Measurements from ENCODE around the gene CTSW. TPM values are rescaled to one million over a fixed set of nuclear protein-coding genes. Genes with fewer than 3 reads are reported as not detected.

The CTSW gene
- total RNA-seq, 4 donors from 2014 or later = 0.67 to 7.6 (median 2.7) TPM

DNA sequence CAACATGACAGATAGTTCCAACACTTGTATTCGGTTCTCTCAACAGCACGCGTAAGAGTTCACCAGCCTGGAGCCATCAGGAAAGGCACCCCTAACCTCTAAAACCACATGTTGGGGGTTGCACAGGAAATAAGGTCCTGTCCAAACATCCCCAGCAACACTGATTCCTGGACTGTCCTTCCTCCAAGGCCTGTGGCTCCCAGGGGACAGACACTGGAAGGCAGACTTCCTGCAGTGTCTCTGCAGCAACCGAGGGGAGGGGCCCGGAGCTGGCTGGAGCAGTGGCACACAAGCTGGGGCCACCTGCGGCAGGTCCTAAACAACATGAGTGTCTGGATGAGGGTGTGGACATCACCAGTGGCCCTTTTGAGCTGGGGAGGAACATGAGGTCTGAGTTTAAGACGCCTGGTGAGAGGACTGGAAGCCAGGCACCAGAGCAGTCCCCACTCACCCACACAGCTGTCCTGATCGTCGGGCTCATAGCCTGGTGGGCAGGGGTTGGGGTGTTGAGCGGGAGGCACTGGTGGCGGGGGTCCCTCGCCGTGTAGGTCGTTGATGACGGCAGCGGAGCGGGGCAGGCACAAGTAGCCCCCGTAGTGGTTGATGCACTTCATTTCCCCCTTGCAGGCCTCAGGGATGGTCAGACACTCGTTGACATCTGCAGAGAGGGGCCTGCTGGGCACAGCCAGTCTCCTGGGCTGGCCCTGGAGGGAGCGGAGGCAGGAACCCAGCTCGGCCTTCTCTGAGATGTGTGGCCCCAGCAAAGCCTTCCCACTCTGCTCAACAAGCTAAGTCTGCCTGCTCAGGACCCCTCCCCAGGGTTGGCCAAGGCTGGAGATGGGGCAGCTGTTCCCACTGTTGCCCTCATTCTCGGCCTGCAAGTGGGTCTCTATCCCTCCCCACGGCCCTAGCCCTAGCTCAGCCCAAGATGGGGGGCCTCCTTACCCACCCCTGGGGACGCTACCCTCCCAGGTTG lies 8.6 kb upstream of the CTSW start:
- peak in 1 of 2 donors; percentile 18 for DNase-seq
- Histone ChIP-seq H3K9me3 (no peaks in the 10 kb centered on the region), H3K4me1 (peaks cover 16 to 28% of the 10 kb centered on the region in 2 donors), H3K4me3 (replicated peaks in 1 of 3) (no peak overlapping the region), H3K27me3 (no peaks in the 10 kb centered on the region), H3K27ac (peak overlapping the region in 2 of 3 donors; percentile 80 to 95), H3K36me3 (peaks cover 12 to 16% of the 10 kb centered on the region in 2 donors)
- TF ChIP-seq, protein P1, sequence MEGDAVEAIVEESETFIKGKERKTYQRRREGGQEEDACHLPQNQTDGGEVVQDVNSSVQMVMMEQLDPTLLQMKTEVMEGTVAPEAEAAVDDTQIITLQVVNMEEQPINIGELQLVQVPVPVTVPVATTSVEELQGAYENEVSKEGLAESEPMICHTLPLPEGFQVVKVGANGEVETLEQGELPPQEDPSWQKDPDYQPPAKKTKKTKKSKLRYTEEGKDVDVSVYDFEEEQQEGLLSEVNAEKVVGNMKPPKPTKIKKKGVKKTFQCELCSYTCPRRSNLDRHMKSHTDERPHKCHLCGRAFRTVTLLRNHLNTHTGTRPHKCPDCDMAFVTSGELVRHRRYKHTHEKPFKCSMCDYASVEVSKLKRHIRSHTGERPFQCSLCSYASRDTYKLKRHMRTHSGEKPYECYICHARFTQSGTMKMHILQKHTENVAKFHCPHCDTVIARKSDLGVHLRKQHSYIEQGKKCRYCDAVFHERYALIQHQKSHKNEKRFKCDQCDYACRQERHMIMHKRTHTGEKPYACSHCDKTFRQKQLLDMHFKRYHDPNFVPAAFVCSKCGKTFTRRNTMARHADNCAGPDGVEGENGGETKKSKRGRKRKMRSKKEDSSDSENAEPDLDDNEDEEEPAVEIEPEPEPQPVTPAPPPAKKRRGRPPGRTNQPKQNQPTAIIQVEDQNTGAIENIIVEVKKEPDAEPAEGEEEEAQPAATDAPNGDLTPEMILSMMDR (IDR thresholded peaks at IDR 0.05) = no peak
- no peak for TF ChIP-seq POLR2A (IDR thresholded peaks at IDR 0.05)
- WGBS, 2 donors = 71 to 78% methylated on average over 18 to 23 of the region's 24 CpGs
- intact Hi-C loops (cut with DNase I) = no loop called here

DNA sequence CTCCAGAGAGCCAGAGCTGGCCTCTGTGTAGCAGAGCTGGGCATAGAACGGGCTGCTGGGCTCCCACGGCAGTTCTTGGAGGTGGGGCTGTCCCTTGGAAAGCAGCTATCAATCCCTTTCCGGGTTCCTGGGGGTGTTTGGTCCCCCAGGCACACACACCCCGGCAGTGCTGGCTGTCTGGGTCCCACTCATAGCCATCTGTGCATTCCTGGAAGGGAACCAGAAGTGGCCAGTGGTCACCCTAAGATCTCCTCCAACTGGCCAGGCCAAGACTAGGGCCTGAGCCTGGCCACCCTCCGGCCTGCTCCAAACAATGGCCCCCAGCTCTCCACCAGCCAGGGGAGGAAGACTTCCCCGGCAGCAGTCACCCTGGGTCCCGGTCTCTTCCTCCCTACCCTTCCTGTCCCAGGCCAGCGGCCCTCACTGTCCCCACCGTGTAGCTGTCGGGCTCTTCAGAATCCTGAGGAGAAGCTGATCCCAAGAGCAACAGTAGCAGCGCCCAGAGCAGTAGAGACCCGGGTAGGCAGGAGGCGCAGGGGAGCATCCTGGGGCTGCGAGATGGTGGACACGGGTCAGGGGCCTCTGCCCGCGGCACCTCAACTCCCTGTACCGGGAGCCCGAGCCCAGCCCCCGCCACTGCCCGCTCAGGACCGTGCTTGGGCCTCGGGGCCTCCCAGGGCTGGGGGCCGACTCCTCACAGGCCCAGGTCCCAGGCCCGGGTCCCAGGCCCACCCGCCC lies 7.7 kb upstream of the CTSW start:
- Histone ChIP-seq H3K4me1 (peaks cover 16 to 28% of the 10 kb centered on the region in 2 donors), H3K4me3 (replicated peaks in 1 of 3) (peak overlapping the region in 2 of 3 donors; percentile 27 to 76), H3K27me3 (no peaks in the 10 kb centered on the region), H3K36me3 (peaks cover 4 to 8% of the 10 kb centered on the region in 2 donors), H3K9me3 (no peaks in the 10 kb centered on the region), H3K27ac (peak overlapping the region; percentile 80 to 95 (median 89))
- intact Hi-C loops (cut with DNase I) = no loop called here
- peak; percentile 49 to 57 for DNase-seq
- peak in 1 of 2 donors; percentile 4 for TF ChIP-seq POLR2A (IDR thresholded peaks at IDR 0.05)
- TF ChIP-seq, protein P1 (IDR thresholded peaks at IDR 0.05) = peak in 1 of 6 experiments; percentile 17
- 31% methylated on average over 16 of the region's 26 CpGs; no CpG with 5 or more reads in 1 of the 2 donors for WGBS, 2 donors

DNA sequence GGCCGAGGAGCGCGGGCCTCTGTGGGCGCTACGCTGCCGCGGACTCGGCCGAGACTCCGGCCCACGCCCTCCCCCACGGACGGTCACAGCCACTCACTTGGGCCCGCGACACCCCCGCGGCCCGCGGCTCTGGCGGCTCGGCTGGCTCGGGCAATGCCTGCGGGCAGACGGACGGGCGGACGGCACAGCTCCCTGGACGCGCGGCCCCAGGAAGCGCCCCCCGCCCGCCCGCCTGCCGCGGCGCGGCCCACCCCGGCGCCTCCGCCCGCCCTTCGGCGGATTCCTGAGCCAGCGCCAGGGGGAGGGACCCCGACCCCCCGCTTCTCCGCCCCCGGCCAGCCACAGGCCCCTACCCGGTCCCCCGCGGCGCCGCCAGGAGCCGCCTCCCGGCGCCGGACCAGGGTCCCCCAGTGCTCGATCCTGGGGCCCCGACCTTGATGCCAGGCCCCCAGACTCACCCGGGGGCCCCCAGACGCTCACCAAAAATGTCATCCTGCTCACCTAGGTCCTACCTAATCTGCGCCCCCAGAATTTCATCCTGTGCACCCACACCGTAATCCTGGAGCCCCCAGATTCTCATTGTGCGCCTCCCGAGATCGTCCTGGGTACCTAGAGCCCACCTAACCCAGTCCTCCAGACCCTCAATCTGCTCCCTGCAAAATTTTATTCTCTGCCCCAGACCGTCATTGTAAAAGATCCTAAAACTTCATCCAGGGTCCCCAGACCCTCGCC lies 6.9 kb upstream of the CTSW start, which contains the start of gene EFEMP2:
Gene EFEMP2 (minus strand): TSS at position 215 of the 732 bp plus-strand sequence. CDS start 446 bp downstream, outside the sequence.
- intact Hi-C loops (cut with DNase I) = no loop called here
- 1 to 2% methylated on average over 9 to 12 of the region's 69 CpGs for WGBS, 2 donors
- Histone ChIP-seq H3K36me3 (peaks cover 0 to 2% of the 10 kb centered on the region in 2 donors), H3K27me3 (no peaks in the 10 kb centered on the region), H3K4me3 (replicated peaks in 1 of 3) (peak within 1 kb of the TSS; percentile 23 to 76 (median 27)), H3K9me3 (no peaks in the 10 kb centered on the region), H3K4me1 (peaks cover 16 to 28% of the 10 kb centered on the region in 2 donors), H3K27ac (peak within 1 kb of the TSS; percentile 80 to 95 (median 89))
- TF ChIP-seq, protein P1 (IDR thresholded peaks at IDR 0.05) = no peak
- TF ChIP-seq POLR2A (IDR thresholded peaks at IDR 0.05) = peak in 1 of 2 donors; percentile 36
- peak; percentile 46 to 63 for DNase-seq

DNA sequence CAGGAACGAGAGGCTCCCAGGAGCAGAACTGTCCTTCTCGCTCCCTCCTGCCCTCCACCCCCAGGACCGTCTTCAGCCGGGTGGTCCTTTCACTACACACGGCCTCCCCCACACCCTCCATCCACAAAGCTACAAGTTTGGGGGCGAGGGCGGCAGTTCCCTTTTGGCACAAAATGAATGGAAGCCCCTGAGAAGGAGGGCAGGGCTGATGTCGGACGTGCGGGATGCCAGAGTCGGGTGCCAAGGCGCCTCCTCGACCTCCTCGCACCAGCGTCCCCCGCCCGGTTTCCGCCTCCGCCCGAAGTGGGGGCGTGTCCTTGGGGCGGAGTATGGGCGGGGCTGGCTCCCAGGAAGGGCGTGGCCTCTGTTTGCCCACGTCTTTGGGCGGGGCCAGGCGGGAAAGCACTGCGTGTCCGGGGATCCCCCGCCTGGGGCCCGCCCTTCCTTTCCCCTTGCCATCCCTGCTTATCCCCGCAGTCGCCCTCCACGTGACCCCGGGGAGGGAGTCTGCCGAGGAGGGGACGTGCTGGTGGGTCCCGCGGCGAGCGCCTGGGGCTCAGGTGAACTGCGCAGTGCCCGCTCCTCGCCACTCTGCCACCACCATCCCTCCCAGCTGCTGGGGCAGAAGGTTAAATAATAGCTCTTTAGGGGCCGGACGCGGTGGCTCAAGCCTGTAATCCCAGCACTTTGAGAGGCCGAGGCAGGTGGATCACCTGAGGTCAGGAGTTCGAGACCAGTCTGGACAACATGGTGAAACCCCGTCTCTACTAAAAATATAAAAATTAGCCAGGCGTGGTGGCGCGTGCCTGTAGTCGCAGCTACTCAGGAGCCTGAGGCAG lies 6.1 kb upstream of the CTSW start:
- Histone ChIP-seq H3K36me3 (no peaks in the 10 kb centered on the region), H3K9me3 (no peaks in the 10 kb centered on the region), H3K27me3 (no peaks in the 10 kb centered on the region), H3K4me3 (replicated peaks in 1 of 3) (peak overlapping the region; percentile 23 to 76 (median 27)), H3K4me1 (peaks cover 16 to 28% of the 10 kb centered on the region in 2 donors), H3K27ac (peak overlapping the region; percentile 80 to 95 (median 89))
- TF ChIP-seq POLR2A (IDR thresholded peaks at IDR 0.05) = peak in 1 of 2 donors; percentile 89
- TF ChIP-seq, protein P1 (IDR thresholded peaks at IDR 0.05) = no peak
- WGBS, 2 donors = 11 to 19% methylated on average over 18 to 19 of the region's 54 CpGs
- intact Hi-C loops (cut with DNase I) = no loop called here
- peak; percentile 94 for DNase-seq

All from thyroid gland (tissue), 4 donors.